GM12873 (cell line): ENCODE data around the gene ERFE.

ENCODE experiments used
- TF ChIP-seq, protein P1 (sequence below): IDR thresholded peaks from 2 replicates; pipeline ENCODE4 v1.5.1; 2012; ENCODE audit warnings: low read depth, mild to moderate bottlenecking, moderate library complexity, low read length, control low read depth; ENCODE audit not compliant: insufficient read depth; ENCODE audit errors: missing control alignments

The ERFE gene

DNA sequence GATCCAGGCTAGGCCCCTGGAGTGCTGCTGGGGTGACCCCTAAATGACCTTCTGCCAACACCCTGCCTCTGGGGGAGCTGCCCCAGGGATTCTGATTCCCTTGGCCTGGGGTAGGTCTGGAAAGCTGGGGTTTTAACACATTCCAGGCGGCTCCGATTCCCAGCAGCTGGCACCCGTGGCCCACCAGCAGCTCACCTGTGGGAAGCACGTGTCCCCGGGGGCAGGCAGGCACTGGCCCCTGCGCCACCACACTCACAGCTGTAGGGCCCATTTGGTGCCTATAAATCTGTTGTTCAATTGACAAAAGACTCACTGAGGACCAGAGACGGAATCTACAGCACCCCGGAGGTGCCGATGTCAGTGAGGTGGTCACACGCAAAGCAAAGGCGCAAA, 24.4 kb upstream of the ERFE start:
- TF ChIP-seq, protein P1, sequence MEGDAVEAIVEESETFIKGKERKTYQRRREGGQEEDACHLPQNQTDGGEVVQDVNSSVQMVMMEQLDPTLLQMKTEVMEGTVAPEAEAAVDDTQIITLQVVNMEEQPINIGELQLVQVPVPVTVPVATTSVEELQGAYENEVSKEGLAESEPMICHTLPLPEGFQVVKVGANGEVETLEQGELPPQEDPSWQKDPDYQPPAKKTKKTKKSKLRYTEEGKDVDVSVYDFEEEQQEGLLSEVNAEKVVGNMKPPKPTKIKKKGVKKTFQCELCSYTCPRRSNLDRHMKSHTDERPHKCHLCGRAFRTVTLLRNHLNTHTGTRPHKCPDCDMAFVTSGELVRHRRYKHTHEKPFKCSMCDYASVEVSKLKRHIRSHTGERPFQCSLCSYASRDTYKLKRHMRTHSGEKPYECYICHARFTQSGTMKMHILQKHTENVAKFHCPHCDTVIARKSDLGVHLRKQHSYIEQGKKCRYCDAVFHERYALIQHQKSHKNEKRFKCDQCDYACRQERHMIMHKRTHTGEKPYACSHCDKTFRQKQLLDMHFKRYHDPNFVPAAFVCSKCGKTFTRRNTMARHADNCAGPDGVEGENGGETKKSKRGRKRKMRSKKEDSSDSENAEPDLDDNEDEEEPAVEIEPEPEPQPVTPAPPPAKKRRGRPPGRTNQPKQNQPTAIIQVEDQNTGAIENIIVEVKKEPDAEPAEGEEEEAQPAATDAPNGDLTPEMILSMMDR: no peak

DNA sequence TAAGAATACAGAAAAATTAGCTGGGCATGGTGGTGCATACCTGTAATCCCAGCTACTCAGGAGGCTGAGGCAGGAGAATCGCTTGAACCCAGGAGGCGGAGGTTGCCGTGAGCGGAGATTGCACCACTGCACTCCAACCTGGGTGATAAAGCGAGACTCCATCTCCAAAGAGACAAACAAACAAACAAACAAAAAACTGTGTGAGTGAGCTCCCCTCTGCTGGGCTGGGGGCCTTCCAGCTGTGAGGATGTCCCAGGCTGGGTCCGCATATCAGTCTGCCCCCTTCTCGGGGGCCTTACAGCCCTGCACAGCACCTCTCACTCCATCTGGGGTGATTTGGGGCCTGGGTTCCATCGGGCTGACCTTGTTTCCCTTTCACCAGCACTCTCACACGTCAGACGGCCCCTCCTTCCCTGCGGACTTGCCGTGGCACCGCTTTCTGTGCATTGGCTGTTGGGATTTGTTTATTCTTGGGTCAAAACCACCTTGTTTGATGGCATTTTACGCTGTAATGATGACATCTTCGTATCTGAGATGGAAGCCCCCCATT, 23.1 kb upstream of the ERFE start:
- TF ChIP-seq, protein P1: no peak

DNA sequence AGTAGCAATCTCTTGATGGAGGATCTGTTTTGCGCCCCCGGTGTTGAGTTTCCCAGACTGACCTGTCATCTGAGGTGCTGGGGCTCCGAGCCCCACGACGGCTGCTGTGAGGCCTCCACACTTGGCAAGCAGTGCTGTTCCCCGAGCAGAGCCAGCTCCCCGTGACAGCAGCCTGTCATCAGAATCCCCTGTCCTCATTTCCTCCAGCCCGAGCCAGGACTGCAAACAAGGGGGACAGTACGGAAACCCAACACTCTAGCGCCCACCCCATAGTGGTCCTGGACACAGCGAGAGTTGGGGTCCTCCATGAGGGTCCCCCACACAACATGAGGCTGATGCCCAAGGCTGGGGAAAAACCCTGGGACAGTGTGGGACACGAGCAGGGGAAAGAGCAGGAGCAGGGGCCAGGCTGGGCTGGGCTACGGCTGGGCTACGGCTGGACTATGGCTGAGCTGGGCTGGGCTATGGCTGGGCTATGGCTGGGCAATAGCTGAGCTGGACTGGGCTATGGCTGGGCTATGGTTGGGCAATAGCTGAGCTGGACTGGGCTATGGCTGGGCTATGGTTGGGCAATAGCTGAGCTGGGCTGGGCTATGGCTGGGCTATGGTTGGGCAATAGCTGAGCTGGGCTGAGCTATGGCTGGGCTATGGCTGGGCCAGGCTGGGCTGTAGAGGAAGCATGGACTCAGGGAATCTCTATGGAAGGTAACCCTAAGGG, 21.8 kb upstream of the ERFE start:
- TF ChIP-seq, protein P1: no peak

DNA sequence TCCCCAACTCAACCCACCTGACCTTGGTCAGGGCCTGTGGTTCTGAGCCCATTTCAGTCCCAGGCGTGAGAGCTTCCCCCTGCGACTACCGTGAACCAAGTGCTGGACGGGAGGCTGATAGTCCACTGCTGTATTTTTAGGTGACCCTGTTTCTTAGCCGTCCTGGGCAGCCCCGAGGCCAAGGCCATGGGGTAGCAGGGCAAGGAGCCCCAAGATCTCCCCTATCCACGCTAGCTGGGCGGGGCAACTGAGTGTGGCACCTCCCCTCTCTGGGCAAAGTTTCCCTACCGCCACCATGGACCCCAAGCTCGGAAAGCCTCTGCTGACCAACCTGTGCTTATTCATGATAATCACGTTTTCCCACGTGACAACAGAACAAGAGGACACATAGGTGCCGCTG, 20.9 kb upstream of the ERFE start:
- TF ChIP-seq, protein P1: no peak

DNA sequence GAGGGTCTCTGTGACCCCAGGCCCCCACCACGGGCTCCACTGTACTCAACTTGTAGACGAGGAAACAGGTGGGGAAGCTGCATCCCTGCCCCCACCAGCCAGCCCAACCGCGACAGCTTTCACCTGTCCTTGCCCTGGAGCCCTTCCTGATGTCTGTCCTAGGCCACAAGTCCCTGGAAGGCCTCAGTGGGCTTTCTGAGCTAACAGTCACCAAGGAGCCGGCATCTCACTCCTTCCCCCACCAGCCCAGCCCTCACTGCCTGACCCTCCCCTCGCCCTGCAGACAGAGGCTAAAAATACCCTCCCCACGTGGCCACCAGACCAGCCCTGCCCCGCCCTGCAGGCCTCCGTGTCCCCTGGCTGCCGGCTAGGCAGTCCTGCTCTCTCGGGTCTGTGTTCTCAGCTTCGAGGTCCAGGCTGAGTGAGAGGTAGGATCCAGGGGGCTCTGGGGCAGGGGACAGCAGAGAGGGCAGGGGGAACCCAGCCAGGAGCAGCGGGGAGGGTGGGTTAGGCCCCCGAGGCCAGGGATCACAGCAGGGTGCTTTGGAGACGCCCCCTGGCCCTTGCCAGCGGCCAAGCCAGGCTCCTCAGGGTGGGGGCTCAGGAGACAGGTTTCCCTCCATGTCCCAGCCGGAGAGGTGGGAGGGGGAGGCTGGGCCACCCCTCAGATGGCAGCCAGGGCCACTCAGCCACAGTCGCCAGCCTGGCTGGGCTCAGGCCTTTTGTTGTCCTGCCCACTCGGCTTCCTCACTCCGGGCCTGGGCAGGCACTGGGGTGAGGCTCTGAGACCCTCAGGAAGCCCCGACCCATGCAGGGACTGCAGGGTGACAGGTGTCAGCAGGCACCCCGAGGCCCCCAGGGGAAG, 20.2 kb upstream of the ERFE start, which contains the start of gene KLHL30:
KLHL30 (plus strand) TSS at position 338 of the 865 bp plus-strand sequence. CDS start 2,087 bp downstream, outside the sequence.
- TF ChIP-seq, protein P1: no peak

DNA sequence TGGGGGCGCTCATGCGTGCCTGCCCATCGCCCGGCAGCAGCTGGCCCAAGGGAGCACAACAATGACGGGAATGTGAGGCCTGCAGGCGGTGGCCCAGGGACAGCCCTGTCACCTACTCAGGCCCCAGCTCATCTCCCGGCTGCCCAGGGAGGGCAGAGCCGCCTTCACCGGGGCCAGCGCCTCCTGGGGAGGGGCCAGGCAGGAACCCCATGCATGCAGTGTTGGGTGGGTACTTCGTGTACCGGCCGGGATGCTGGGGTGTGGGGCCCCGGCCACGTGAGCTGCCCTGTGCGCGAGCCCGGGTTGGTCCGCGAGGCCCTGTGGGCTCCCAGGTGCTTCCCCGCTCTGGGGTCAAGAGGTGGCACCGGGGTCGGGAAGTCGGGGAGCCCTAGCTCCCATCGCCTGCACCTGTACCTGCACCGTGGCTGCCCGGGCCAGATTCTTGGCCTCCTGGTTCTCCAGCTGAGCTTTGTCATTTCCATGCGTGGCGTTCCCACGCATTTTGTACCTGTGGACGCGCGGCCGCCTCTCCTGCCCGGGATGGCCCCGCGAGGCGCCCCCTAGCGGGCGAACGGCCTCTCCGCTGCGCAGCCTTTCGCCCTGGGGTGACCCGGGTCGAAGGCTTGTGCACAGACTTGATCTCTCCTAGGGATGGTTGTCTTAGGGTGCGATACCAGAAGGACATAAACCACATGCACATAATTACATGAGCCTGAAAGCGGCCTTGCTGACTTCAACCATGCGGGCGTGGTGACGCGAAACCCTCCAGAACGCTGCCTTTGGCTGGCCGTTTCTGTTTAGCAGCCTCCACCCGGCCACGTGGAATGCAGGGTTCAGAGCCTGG, 19.4 kb upstream of the ERFE start:
- TF ChIP-seq, protein P1: peak; percentile 61

DNA sequence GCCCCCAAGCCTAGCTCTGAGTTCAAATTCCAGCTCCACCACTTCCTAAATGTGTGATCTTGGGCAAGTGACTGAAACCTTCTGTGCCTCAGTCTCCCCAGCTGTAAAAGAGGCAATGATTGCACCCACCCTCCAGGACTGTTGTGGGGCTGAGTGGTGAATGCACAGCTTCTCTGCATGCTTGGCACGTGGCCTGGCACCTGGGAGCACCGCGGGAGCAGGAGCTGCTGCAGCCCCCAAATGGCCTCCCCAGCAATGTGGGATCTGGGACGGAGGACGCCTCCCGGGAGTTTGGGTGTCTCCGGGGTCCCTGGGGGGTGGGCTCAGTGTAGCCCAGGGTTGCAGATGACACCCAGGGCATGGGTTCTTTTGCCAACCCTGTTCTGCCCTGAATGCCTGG, 18.7 kb upstream of the ERFE start:
- TF ChIP-seq, protein P1: no peak
